ENCODE data around the gene CNIH3.
"Not testable (repeated sequence)": the region's sequence is repeated elsewhere in the genome, so short reads cannot be mapped to it uniquely, and the experiment has no call there.

Gene CNIH3

GRCh38 chr1:224676551-224676950 is 60.4 kb downstream of the CNIH3 start:
- no peaks in the 10 kb centered on the region for H3K4me1 ChIP-seq (ENCODE audit: control insufficient read depth in 1 of 2, insufficient read depth in 2 of 2, low read length in 2 of 2)
- H3K9me3 ChIP-seq (ENCODE audit: control insufficient read depth in 1 of 2, low read length in 2 of 2) = no peaks in the 10 kb centered on the region
- no peak overlapping the region for H3K4me3 ChIP-seq (ENCODE audit: low read depth in 1 of 2, low read length in 2 of 2)
- H3K27ac ChIP-seq (ENCODE audit: low read depth, low read length) = no peak overlapping the region
- no peaks in the 10 kb centered on the region for H3K36me3 ChIP-seq (ENCODE audit: control insufficient read depth in 1 of 2, insufficient read depth in 2 of 2, low read length in 2 of 2)
- H3K27me3 ChIP-seq (ENCODE audit: control insufficient read depth in 1 of 2, insufficient read depth in 2 of 2, low read length in 2 of 2) = peaks cover 2 to 3% of the 10 kb centered on the region in 2 donors
- H3K9ac ChIP-seq (ENCODE audit: low read depth in 1 of 2, low read length in 2 of 2) = no peak overlapping the region

DNA sequence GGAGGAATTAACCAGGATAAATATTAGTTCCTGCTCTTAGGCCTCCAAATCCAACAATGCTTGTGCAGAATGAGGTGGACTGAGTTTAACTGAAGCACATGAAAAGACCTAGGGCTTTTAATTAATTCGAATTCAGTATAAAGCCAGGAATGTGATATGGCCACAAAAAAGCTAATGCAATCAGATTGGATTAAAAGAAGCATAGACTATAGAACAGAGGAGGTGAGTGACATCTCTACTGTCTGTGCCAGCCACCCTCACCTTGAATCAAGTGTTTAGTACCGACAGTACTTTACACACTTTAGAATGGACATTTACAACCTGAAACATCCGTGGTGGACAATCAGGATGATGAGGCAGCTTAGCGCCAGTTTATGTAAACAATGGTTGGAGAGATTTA is 62.1 kb downstream of the CNIH3 start:
- Histone ChIP-seq H3K36me3 (ENCODE audit: control insufficient read depth in 1 of 2, insufficient read depth in 2 of 2, low read length in 2 of 2) (no peaks in the 10 kb centered on the region), H3K4me1 (ENCODE audit: control insufficient read depth in 1 of 2, insufficient read depth in 2 of 2, low read length in 2 of 2) (no peaks in the 10 kb centered on the region), H3K4me3 (ENCODE audit: low read depth in 1 of 2, low read length in 2 of 2) (no peak overlapping the region), H3K9ac (ENCODE audit: low read depth in 1 of 2, low read length in 2 of 2) (no peak overlapping the region), H3K27me3 (ENCODE audit: control insufficient read depth in 1 of 2, insufficient read depth in 2 of 2, low read length in 2 of 2) (peaks cover 2 to 3% of the 10 kb centered on the region in 2 donors), H3K9me3 (ENCODE audit: control insufficient read depth in 1 of 2, low read length in 2 of 2) (no peaks in the 10 kb centered on the region), H3K27ac (ENCODE audit: low read depth, low read length) (no peak overlapping the region)

- H3K36me3 ChIP-seq (ENCODE audit: control insufficient read depth in 1 of 2, insufficient read depth in 2 of 2, low read length in 2 of 2) = no peaks in the 10 kb centered on the region
- H3K27me3 ChIP-seq (ENCODE audit: control insufficient read depth in 1 of 2, insufficient read depth in 2 of 2, low read length in 2 of 2) = peaks cover under 1 to 2% of the 10 kb centered on the region in 2 donors
- no peak overlapping the region for H3K27ac ChIP-seq (ENCODE audit: low read depth, low read length)
- no peaks in the 10 kb centered on the region for H3K9me3 ChIP-seq (ENCODE audit: control insufficient read depth in 1 of 2, low read length in 2 of 2)
- H3K9ac ChIP-seq (ENCODE audit: low read depth in 1 of 2, low read length in 2 of 2) = no peak overlapping the region
- no peaks in the 10 kb centered on the region for H3K4me1 ChIP-seq (ENCODE audit: control insufficient read depth in 1 of 2, insufficient read depth in 2 of 2, low read length in 2 of 2)
- no peak overlapping the region for H3K4me3 ChIP-seq (ENCODE audit: low read depth in 1 of 2, low read length in 2 of 2)
Observed at GRCh38 chr1:224679606-224680005, 63.5 kb downstream of the CNIH3 start.

DNA sequence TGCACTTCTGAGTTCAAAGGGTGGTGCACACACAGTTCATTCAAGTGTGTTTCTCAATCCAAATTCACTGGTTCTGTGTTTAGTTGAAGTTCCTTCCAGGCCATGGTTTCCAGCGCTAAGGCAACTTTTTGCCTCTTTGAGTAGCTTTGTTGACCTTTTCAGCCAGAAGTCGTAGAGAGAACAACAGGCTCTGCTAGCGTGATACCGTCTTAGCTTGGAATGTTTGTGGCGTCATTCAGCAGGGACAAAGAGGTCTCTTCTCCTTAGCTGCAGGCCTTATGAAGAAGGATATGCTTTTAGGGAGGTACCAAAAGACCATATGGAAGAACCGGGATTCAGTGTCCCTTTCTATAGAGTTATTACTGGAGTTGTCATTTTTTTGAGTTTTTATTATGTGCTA is 65.7 kb downstream of the CNIH3 start:
- Histone ChIP-seq H3K9ac (ENCODE audit: low read depth in 1 of 2, low read length in 2 of 2) (no peak overlapping the region), H3K9me3 (ENCODE audit: control insufficient read depth in 1 of 2, low read length in 2 of 2) (no peaks in the 10 kb centered on the region), H3K27ac (ENCODE audit: low read depth, low read length) (no peak overlapping the region), H3K36me3 (ENCODE audit: control insufficient read depth in 1 of 2, insufficient read depth in 2 of 2, low read length in 2 of 2) (no peaks in the 10 kb centered on the region), H3K4me1 (ENCODE audit: control insufficient read depth in 1 of 2, insufficient read depth in 2 of 2, low read length in 2 of 2) (no peaks in the 10 kb centered on the region), H3K27me3 (ENCODE audit: control insufficient read depth in 1 of 2, insufficient read depth in 2 of 2, low read length in 2 of 2) (no peaks in the 10 kb centered on the region), H3K4me3 (ENCODE audit: low read depth in 1 of 2, low read length in 2 of 2) (no peak overlapping the region)

DNA sequence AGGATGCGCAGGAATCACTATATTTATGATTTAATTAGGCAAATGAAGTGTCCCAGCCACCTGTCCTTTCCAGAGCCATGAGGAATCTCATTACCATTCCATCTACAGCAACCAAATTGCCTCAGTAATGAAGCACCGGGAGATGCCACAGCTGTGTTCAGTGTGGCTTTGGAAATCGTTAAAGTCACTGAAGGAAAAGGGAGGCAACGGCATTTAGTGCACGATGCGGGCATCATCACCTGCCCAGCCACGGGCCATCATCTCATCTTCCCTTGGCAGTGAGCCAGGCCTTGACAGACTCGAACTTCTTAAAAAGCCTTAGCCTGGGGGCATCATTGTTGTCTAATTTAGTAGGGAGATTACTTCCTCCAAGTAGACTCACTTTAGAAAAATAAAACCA is 67.8 kb downstream of the CNIH3 start:
- Histone ChIP-seq H3K4me1 (ENCODE audit: control insufficient read depth in 1 of 2, insufficient read depth in 2 of 2, low read length in 2 of 2) (no peaks in the 10 kb centered on the region), H3K9ac (ENCODE audit: low read depth in 1 of 2, low read length in 2 of 2) (no peak overlapping the region), H3K36me3 (ENCODE audit: control insufficient read depth in 1 of 2, insufficient read depth in 2 of 2, low read length in 2 of 2) (no peaks in the 10 kb centered on the region), H3K4me3 (ENCODE audit: low read depth in 1 of 2, low read length in 2 of 2) (no peak overlapping the region), H3K9me3 (ENCODE audit: control insufficient read depth in 1 of 2, low read length in 2 of 2) (no peaks in the 10 kb centered on the region), H3K27me3 (ENCODE audit: control insufficient read depth in 1 of 2, insufficient read depth in 2 of 2, low read length in 2 of 2) (no peaks in the 10 kb centered on the region), H3K27ac (ENCODE audit: low read depth, low read length) (no peak overlapping the region)

- no peaks in the 10 kb centered on the region for H3K4me1 ChIP-seq (ENCODE audit: control insufficient read depth in 1 of 2, insufficient read depth in 2 of 2, low read length in 2 of 2)
- H3K27ac ChIP-seq (ENCODE audit: low read depth, low read length) = no peak overlapping the region
- H3K27me3 ChIP-seq (ENCODE audit: control insufficient read depth in 1 of 2, insufficient read depth in 2 of 2, low read length in 2 of 2) = no peaks in the 10 kb centered on the region
- H3K36me3 ChIP-seq (ENCODE audit: control insufficient read depth in 1 of 2, insufficient read depth in 2 of 2, low read length in 2 of 2) = no peaks in the 10 kb centered on the region
- no peak overlapping the region for H3K4me3 ChIP-seq (ENCODE audit: low read depth in 1 of 2, low read length in 2 of 2)
- no peak overlapping the region for H3K9ac ChIP-seq (ENCODE audit: low read depth in 1 of 2, low read length in 2 of 2)
- H3K9me3 ChIP-seq (ENCODE audit: control insufficient read depth in 1 of 2, low read length in 2 of 2) = no peaks in the 10 kb centered on the region
Observed at GRCh38 chr1:224684979-224685425, 68.9 kb downstream of the CNIH3 start.

GRCh38 chr1:224686140-224686539 is 70.0 kb downstream of the CNIH3 start:
- H3K9ac ChIP-seq (ENCODE audit: low read depth in 1 of 2, low read length in 2 of 2); H3K9me3 ChIP-seq (ENCODE audit: control insufficient read depth in 1 of 2, low read length in 2 of 2); H3K27me3 ChIP-seq (ENCODE audit: control insufficient read depth in 1 of 2, insufficient read depth in 2 of 2, low read length in 2 of 2); H3K4me3 ChIP-seq (ENCODE audit: low read depth in 1 of 2, low read length in 2 of 2); H3K36me3 ChIP-seq (ENCODE audit: control insufficient read depth in 1 of 2, insufficient read depth in 2 of 2, low read length in 2 of 2); H3K27ac ChIP-seq (ENCODE audit: low read depth, low read length); H3K4me1 ChIP-seq (ENCODE audit: control insufficient read depth in 1 of 2, insufficient read depth in 2 of 2, low read length in 2 of 2): not testable (repeated sequence)

DNA sequence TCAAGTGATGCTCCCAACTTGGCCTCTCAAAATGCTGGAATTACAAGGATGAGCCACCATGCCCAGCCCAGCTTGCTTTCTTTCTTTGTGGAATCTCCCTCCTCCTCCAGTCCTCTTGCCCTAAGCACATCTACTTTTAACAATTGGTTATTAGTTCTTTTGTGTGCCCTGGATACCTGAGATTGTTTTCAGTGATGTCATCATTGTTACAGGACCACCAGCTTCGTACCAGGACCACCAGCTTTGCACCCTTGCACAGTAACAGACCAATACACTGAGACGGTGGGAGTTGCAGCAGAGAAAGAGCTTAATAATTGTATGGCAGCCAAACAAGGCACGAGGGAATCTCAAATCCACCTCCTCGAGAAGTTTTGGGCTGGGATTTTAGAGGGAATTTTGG is 71.3 kb downstream of the CNIH3 start:
- Histone ChIP-seq H3K36me3 (ENCODE audit: control insufficient read depth in 1 of 2, insufficient read depth in 2 of 2, low read length in 2 of 2) (no peaks in the 10 kb centered on the region), H3K9me3 (ENCODE audit: control insufficient read depth in 1 of 2, low read length in 2 of 2) (no peaks in the 10 kb centered on the region), H3K4me1 (ENCODE audit: control insufficient read depth in 1 of 2, insufficient read depth in 2 of 2, low read length in 2 of 2) (no peaks in the 10 kb centered on the region), H3K27ac (ENCODE audit: low read depth, low read length) (no peak overlapping the region), H3K4me3 (ENCODE audit: low read depth in 1 of 2, low read length in 2 of 2) (no peak overlapping the region), H3K27me3 (ENCODE audit: control insufficient read depth in 1 of 2, insufficient read depth in 2 of 2, low read length in 2 of 2) (no peaks in the 10 kb centered on the region), H3K9ac (ENCODE audit: low read depth in 1 of 2, low read length in 2 of 2) (no peak overlapping the region)

GRCh38 chr1:224689374-224689773 is 73.3 kb downstream of the CNIH3 start:
- Histone ChIP-seq H3K27me3 (ENCODE audit: control insufficient read depth in 1 of 2, insufficient read depth in 2 of 2, low read length in 2 of 2) (no peaks in the 10 kb centered on the region), H3K4me3 (ENCODE audit: low read depth in 1 of 2, low read length in 2 of 2) (no peak overlapping the region), H3K4me1 (ENCODE audit: control insufficient read depth in 1 of 2, insufficient read depth in 2 of 2, low read length in 2 of 2) (no peaks in the 10 kb centered on the region), H3K27ac (ENCODE audit: low read depth, low read length) (no peak overlapping the region), H3K9me3 (ENCODE audit: control insufficient read depth in 1 of 2, low read length in 2 of 2) (no peaks in the 10 kb centered on the region), H3K36me3 (ENCODE audit: control insufficient read depth in 1 of 2, insufficient read depth in 2 of 2, low read length in 2 of 2) (no peaks in the 10 kb centered on the region), H3K9ac (ENCODE audit: low read depth in 1 of 2, low read length in 2 of 2) (no peak overlapping the region)

GRCh38 chr1:224690576-224690975 is 74.5 kb downstream of the CNIH3 start:
- no peaks in the 10 kb centered on the region for H3K4me1 ChIP-seq (ENCODE audit: control insufficient read depth in 1 of 2, insufficient read depth in 2 of 2, low read length in 2 of 2)
- no peak overlapping the region for H3K9ac ChIP-seq (ENCODE audit: low read depth in 1 of 2, low read length in 2 of 2)
- H3K27me3 ChIP-seq (ENCODE audit: control insufficient read depth in 1 of 2, insufficient read depth in 2 of 2, low read length in 2 of 2) = no peaks in the 10 kb centered on the region
- H3K9me3 ChIP-seq (ENCODE audit: control insufficient read depth in 1 of 2, low read length in 2 of 2) = no peaks in the 10 kb centered on the region
- no peaks in the 10 kb centered on the region for H3K36me3 ChIP-seq (ENCODE audit: control insufficient read depth in 1 of 2, insufficient read depth in 2 of 2, low read length in 2 of 2)
- H3K4me3 ChIP-seq (ENCODE audit: low read depth in 1 of 2, low read length in 2 of 2) = no peak overlapping the region
- no peak overlapping the region for H3K27ac ChIP-seq (ENCODE audit: low read depth, low read length)
